Mesendoderm (in vitro differentiated cells): ENCODE results near the gene GINS2.

Experiments
- DNase-seq: peaks from one replicate; pipeline ENCODE4 v3.0.0; 2013
- H2AK5ac ChIP-seq: 2 replicates; pipeline ENCODE4 v1.6.1; 2013; ENCODE audit warnings: low read length, inconsistent platforms
- H2BK120ac ChIP-seq: 2 replicates; pipeline ENCODE4 v1.6.1; 2013; ENCODE audit warnings: low read depth, mild to moderate bottlenecking, low read length, moderate library complexity, mixed read lengths
- H2BK15ac ChIP-seq: replicated peaks from 2 replicates; pipeline ENCODE4 v1.6.1; 2013; ENCODE audit warnings: low read depth, mild to moderate bottlenecking, moderate library complexity
- H2BK5ac ChIP-seq: 2 replicates; pipeline ENCODE4 v1.6.1; 2013; ENCODE audit warnings: low read length, inconsistent platforms
- H3K18ac ChIP-seq: 2 replicates; pipeline ENCODE4 v1.6.1; 2013; ENCODE audit warnings: mild to moderate bottlenecking, low read length, mixed read lengths
- H3K23ac ChIP-seq: one replicate; pipeline ENCODE4 v1.6.1; 2013; ENCODE audit warnings: low read length
- H3K27ac ChIP-seq: 2 replicates; pipeline ENCODE4 v1.5.1; 2013; ENCODE audit warnings: low read depth, mild to moderate bottlenecking, inconsistent platforms, low read length, moderate library complexity
- H3K27me3 ChIP-seq: 2 replicates; pipeline ENCODE4 v1.6.1; 2013; ENCODE audit warnings: low read length, control low read depth, mild to moderate bottlenecking, inconsistent platforms; ENCODE audit not compliant: insufficient read depth, poor library complexity
- H3K36me3 ChIP-seq: 2 replicates; pipeline ENCODE4 v1.6.1; 2013; ENCODE audit warnings: low read length, inconsistent platforms; ENCODE audit not compliant: control insufficient read depth, insufficient read depth
- H3K4ac ChIP-seq: one replicate; pipeline ENCODE4 v1.6.1; 2013; ENCODE audit warnings: low read depth, mild to moderate bottlenecking, low read length, moderate library complexity
- H3K4me1 ChIP-seq: 2 replicates; pipeline ENCODE4 v1.6.1; 2013; ENCODE audit warnings: low read depth, low read length, inconsistent platforms; ENCODE audit not compliant: control insufficient read depth
- H3K4me2 ChIP-seq: 2 replicates; pipeline ENCODE4 v1.6.1; 2013; ENCODE audit warnings: low read length
- H3K4me3 ChIP-seq: 2 replicates; pipeline ENCODE4 v1.5.1; 2013; ENCODE audit warnings: mild to moderate bottlenecking, low read length
- H3K56ac ChIP-seq: one replicate; pipeline ENCODE4 v1.6.1; 2013; ENCODE audit warnings: low read length
- H3K79me1 ChIP-seq: 2 replicates; pipeline ENCODE4 v1.6.1; 2013; ENCODE audit warnings: low read length, inconsistent platforms
- H3K79me2 ChIP-seq: 2 replicates; pipeline ENCODE4 v1.6.1; 2013; ENCODE audit warnings: mild to moderate bottlenecking, low read length; ENCODE audit not compliant: control insufficient read depth, insufficient read depth
- H3K9ac ChIP-seq: 2 replicates; pipeline ENCODE4 v1.6.1; 2013; ENCODE audit warnings: low read length, inconsistent platforms
- H4K5ac ChIP-seq: one replicate; pipeline ENCODE4 v1.6.1; 2013; ENCODE audit warnings: low read length
- H4K8ac ChIP-seq: one replicate; pipeline ENCODE4 v1.6.1; 2013; ENCODE audit warnings: low read depth, mild to moderate bottlenecking, control low read depth, low read length, moderate library complexity
- WGBS: extraction: QIAGEN DNeasy Blood & Tissue Kit; methylation state at CpG from one replicate; pipeline ENCODE4 v1.1.7; 2013; ENCODE audit warnings: low lambda C conversion rate, missing lambda C conversion rate; ENCODE audit not compliant: insufficient coverage; ENCODE audit errors: extremely low coverage; 5-methylcytosine and 5-hydroxymethylcytosine counted together

The GINS2 gene

DNA sequence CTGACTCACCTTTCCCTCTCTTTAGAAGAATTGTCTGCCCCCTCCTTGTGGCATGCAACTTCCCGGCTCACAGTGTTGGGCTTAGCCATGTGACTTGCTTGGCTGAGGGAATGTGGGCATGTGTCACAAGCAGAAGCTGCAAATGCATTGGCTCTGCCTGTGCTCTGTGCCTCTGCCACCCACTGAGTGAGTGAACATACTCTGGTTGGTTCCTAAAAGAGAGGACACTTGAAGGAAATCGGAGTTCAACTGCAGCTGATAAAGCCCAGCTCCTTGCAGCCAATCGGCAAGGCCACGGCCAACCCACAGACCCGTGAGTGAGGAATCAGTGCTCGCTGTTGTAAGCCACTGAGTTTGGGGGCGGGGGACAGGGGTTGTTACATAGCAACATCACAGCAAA, 10.9 kb upstream of the GINS2 start:
- no peaks in the 10 kb centered on the region for H3K27me3 ChIP-seq

DNA sequence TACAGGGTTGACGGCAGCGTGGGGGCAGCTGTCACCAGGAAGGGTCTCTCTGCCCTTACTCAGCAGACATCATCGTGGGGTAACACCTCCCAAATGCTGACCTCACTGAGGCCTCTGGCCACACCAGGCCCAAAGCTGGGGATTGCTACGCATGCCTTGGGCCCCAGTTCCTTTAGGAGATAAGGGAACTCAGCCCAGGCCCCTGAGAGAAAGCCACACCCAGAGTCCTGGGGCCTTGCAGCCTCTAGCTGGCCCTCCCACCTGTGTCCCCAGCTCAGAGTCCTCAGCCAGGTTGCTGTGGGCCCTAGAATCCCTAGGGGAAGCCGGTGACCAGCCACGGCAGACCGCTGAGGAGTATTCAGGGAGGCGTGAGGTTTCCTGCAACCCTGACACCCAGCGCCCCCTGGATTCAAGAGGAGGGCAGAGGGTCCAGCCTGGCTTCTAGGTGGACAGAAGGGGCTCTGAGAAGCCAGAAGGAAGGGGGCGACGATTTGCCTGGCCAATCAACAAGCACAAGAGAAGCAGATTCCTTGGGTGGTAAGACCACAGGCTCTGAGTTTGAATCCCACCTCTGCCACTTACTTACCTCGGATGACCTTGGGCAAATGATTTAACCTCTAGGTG, 10.3 kb upstream of the GINS2 start:
- Histone ChIP-seq H3K4me3 (no peak overlapping the region), H2BK5ac (no peak overlapping the region), H3K4me1 (no peaks in the 10 kb centered on the region), H2BK120ac (no peak overlapping the region), H3K18ac (no peak overlapping the region), H3K23ac (no peak overlapping the region), H4K5ac (no peak overlapping the region), H2BK15ac (no peak overlapping the region), H3K27ac (no peak overlapping the region), H3K4me2 (no peak overlapping the region), H3K79me2 (no peaks in the 10 kb centered on the region), H4K8ac (no peak overlapping the region), H3K4ac (no peak overlapping the region), H3K9ac (no peak overlapping the region), H3K79me1 (no peaks in the 10 kb centered on the region), H3K36me3 (no peaks in the 10 kb centered on the region), H3K56ac (no peak overlapping the region), H3K27me3 (no peaks in the 10 kb centered on the region), H2AK5ac (no peak overlapping the region)
- peak; percentile 43 for DNase-seq
- WGBS: no CpG with 5 or more reads among the region's 12 CpGs

More for the DNA sequence above, 10.9 kb upstream of the GINS2 start:
- no peak overlapping the region for H3K4me3 ChIP-seq
- H3K4ac ChIP-seq: no peak overlapping the region
- H3K36me3 ChIP-seq: no peaks in the 10 kb centered on the region
- H3K4me2 ChIP-seq: no peak overlapping the region
- H3K9ac ChIP-seq: no peak overlapping the region
- H2BK15ac ChIP-seq: no peak overlapping the region
- H3K79me1 ChIP-seq: no peaks in the 10 kb centered on the region
- no peak overlapping the region for H4K8ac ChIP-seq
- no peaks in the 10 kb centered on the region for H3K4me1 ChIP-seq
- H2BK5ac ChIP-seq: no peak overlapping the region
- no CpG with 5 or more reads among the region's 7 CpGs for WGBS
- no peak overlapping the region for H4K5ac ChIP-seq
- DNase-seq: peak; percentile 47
- no peak overlapping the region for H2AK5ac ChIP-seq
- no peaks in the 10 kb centered on the region for H3K79me2 ChIP-seq
- no peak overlapping the region for H2BK120ac ChIP-seq
- no peak overlapping the region for H3K18ac ChIP-seq
- H3K27ac ChIP-seq: no peak overlapping the region
- no peak overlapping the region for H3K23ac ChIP-seq
- no peak overlapping the region for H3K56ac ChIP-seq

DNA sequence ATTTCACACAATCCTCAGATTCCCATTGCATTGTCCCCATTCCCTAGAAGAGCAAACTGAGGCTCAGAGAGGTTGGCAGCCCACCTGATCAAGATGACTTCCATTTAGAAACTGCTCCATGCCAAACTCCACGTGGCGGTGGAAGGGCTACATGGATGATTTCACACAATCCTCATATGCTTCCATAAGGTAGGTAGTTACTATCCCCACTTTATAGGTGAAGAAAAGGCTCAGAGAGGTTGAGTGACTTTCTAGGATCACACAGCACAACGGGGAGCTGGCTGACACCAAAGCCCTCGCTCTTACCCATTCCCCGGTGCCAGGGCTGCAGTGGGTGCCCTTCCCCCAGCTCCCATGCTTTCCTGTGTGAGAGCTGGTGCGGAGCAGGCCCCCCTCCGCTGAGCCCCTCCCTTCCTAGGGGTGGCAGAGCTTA, 9.7 kb upstream of the GINS2 start:
- no peak overlapping the region for H2BK5ac ChIP-seq
- H4K8ac ChIP-seq: no peak overlapping the region
- no peak overlapping the region for H4K5ac ChIP-seq
- H3K36me3 ChIP-seq: no peaks in the 10 kb centered on the region
- no peak overlapping the region for H3K56ac ChIP-seq
- no peak for DNase-seq
- H2BK15ac ChIP-seq: no peak overlapping the region
- no peak overlapping the region for H2BK120ac ChIP-seq
- WGBS: no CpG with 5 or more reads among the region's 7 CpGs
- no peak overlapping the region for H3K4me3 ChIP-seq
- no peaks in the 10 kb centered on the region for H3K79me1 ChIP-seq
- no peaks in the 10 kb centered on the region for H3K27me3 ChIP-seq
- no peak overlapping the region for H2AK5ac ChIP-seq
- no peak overlapping the region for H3K23ac ChIP-seq
- no peaks in the 10 kb centered on the region for H3K4me1 ChIP-seq
- no peak overlapping the region for H3K27ac ChIP-seq
- H3K4ac ChIP-seq: no peak overlapping the region
- no peak overlapping the region for H3K9ac ChIP-seq
- no peak overlapping the region for H3K18ac ChIP-seq
- no peak overlapping the region for H3K4me2 ChIP-seq
- no peaks in the 10 kb centered on the region for H3K79me2 ChIP-seq

DNA sequence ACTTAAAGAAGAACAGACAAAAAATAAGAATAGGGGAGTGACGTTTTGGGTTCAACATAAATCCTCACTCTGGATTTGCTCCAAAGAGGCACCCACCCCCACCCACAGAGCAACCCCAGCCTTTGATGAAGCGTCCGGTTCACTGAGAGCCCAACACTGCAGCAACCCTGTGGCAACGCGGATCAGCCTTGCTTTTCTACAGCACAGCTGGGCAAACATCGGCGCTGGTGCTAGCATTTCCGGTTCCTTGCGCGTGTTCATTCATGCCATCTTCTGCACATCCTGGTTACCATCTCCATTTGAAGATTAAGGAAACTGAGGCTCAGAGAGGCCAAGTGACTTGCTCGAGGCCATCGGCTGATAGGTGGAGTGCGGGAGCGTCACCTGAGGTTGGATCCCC, 8.7 kb upstream of the GINS2 start:
- H3K56ac ChIP-seq: no peak overlapping the region
- no peaks in the 10 kb centered on the region for H3K27me3 ChIP-seq
- H3K4me1 ChIP-seq: no peaks in the 10 kb centered on the region
- no peaks in the 10 kb centered on the region for H3K36me3 ChIP-seq
- no peak overlapping the region for H2BK120ac ChIP-seq
- no peak overlapping the region for H3K27ac ChIP-seq
- no peak overlapping the region for H3K18ac ChIP-seq
- H4K5ac ChIP-seq: no peak overlapping the region
- H3K4me3 ChIP-seq: no peak overlapping the region
- no peak overlapping the region for H3K23ac ChIP-seq
- H3K79me2 ChIP-seq: no peaks in the 10 kb centered on the region
- no peaks in the 10 kb centered on the region for H3K79me1 ChIP-seq
- no peak overlapping the region for H2BK5ac ChIP-seq
- no peak overlapping the region for H2AK5ac ChIP-seq
- H2BK15ac ChIP-seq: no peak overlapping the region
- no peak for DNase-seq
- no peak overlapping the region for H4K8ac ChIP-seq
- no CpG with 5 or more reads among the region's 14 CpGs for WGBS
- no peak overlapping the region for H3K4me2 ChIP-seq
- no peak overlapping the region for H3K4ac ChIP-seq
- no peak overlapping the region for H3K9ac ChIP-seq

DNA sequence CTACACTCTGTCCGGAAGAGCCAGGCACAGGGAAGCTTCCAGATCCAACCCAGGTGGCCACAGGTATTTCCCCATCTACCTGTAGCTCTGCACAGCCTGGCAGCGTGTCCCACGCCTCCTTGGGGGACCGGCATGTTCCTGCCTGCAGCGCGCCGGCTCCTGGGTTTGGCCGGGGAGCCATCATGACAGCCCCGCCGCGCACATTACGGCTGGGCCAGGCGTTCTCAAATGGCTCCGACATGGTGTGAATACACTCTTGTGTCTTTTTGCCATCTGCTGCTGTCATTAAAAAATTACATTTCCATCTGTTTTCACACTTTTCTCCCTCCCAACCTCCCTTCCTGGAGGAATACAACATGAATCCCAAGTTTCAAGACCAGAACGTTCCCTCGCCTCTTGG, 8.0 kb upstream of the GINS2 start:
- Histone ChIP-seq H4K5ac (no peak overlapping the region), H4K8ac (no peak overlapping the region), H3K9ac (no peak overlapping the region), H2BK15ac (no peak overlapping the region), H3K18ac (no peak overlapping the region), H3K56ac (no peak overlapping the region), H3K4me3 (no peak overlapping the region), H3K27me3 (no peaks in the 10 kb centered on the region), H3K36me3 (no peaks in the 10 kb centered on the region), H3K27ac (no peak overlapping the region), H3K4ac (no peak overlapping the region), H3K4me1 (no peaks in the 10 kb centered on the region), H3K79me1 (no peaks in the 10 kb centered on the region), H3K4me2 (no peak overlapping the region), H2AK5ac (no peak overlapping the region), H2BK120ac (no peak overlapping the region), H2BK5ac (no peak overlapping the region), H3K23ac (no peak overlapping the region), H3K79me2 (no peaks in the 10 kb centered on the region)
- DNase-seq: no peak
- WGBS: no CpG with 5 or more reads among the region's 16 CpGs
